Right atrium auricular region (tissue), 2 donors: ENCODE data around the gene DTL. TPM values are rescaled to one million over a fixed set of nuclear protein-coding genes. Genes with fewer than 3 reads are reported as not detected.
A peak's percentile ranks its signal among the peaks of the same experiment; 100 is the strongest.
"Not testable (repeated sequence)": the region's sequence is repeated elsewhere in the genome, so short reads cannot be mapped to it uniquely, and the experiment has no call there.

Source experiments
- DNase-seq: peaks from one replicate; pipeline ENCODE4 v3.0.0-alpha.2; 2019; ENCODE audit warnings: low spot score
- H3K27ac ChIP-seq, 2 donors: fragments of 200-600 bp; sonication (generic); 1 replicate in 1 of 2; 2 replicates in 1 of 2; pipeline ENCODE4 v1.5.1; 2016 to 2019
- H3K27me3 ChIP-seq, 2 donors: fragments of 200-600 bp; sonication (generic); one replicate each; pipeline versions ENCODE4 v1.5.1 to v1.6.0; 2017 to 2019
- H3K36me3 ChIP-seq: fragments of 200-600 bp; sonication (generic); one replicate; pipeline ENCODE4 v1.5.1; 2016
- H3K4me1 ChIP-seq, 2 donors: fragments of 200-600 bp; sonication (generic); one replicate each; pipeline versions ENCODE4 v1.5.1 to v1.6.0; 2017 to 2019
- H3K4me3 ChIP-seq, 2 donors: fragments of 200-600 bp; sonication (generic); 1 replicate in 1 of 2; 2 replicates in 1 of 2; pipeline ENCODE4 v1.5.1; 2017 to 2019; ENCODE audit warnings: mild to moderate bottlenecking in 1 of 2, moderate library complexity in 1 of 2
- H3K9me3 ChIP-seq, 2 donors: fragments of 200-600 bp; sonication (generic); one replicate each; pipeline ENCODE4 v1.5.1; 2019
- CTCF ChIP-seq, 2 donors: fragments of 200-600 bp; sonication (generic); IDR thresholded peaks; one replicate each; pipeline ENCODE4 v1.5.1; 2019; ENCODE audit warnings: antibody characterized with exemption in 2 of 2
- total RNA-seq, 2 donors: library from RNA; depleted of rRNA; stranded (reverse); fragments of >200 nt; gene quantifications; one replicate each; pipeline ENCODE4 v1.1.0, GENCODE V29; 2016

Gene DTL
- under 1 TPM in 1 of 2 donors, not detected in 1; 0.08 TPM for total RNA-seq

- TF ChIP-seq CTCF (IDR thresholded peaks at IDR 0.05): peak; percentile 87 to 96
- Histone ChIP-seq H3K4me3 (peak within 1 kb of the TSS; percentile 62 to 67), H3K36me3 (no peaks in the 10 kb centered on the region), H3K27me3 (no peaks in the 10 kb centered on the region), H3K4me1 (peaks cover 0 to 34% of the 10 kb centered on the region in 2 donors), H3K9me3 (no peaks in the 10 kb centered on the region), H3K27ac (peak within 1 kb of the TSS; percentile 87 to 89)
- peak; percentile 98 for DNase-seq
Measured at GRCh38 chr1:212035123-212035834, at the start of gene DTL, which contains the start of gene INTS7. Gene DTL (plus strand): TSS chr1:212035748. CDS start chr1:212035891, 143 bp downstream. Gene INTS7 (minus strand): TSS chr1:212035557. CDS start chr1:212035437, 120 bp downstream.

GRCh38 chr1:211986628-211987254, 48.8 kb upstream of the DTL start:
- no peak for TF ChIP-seq CTCF (IDR thresholded peaks at IDR 0.05)
- Histone ChIP-seq H3K36me3 (no peaks in the 10 kb centered on the region), H3K4me3 (no peak overlapping the region), H3K27me3 (no peaks in the 10 kb centered on the region), H3K4me1 (no peaks in the 10 kb centered on the region), H3K27ac (no peak overlapping the region), H3K9me3 (no peaks in the 10 kb centered on the region)
- DNase-seq: no peak

- no peak for DNase-seq
- H3K9me3 ChIP-seq: no peaks in the 10 kb centered on the region
- no peaks in the 10 kb centered on the region for H3K36me3 ChIP-seq
- no peaks in the 10 kb centered on the region for H3K27me3 ChIP-seq
- no peaks in the 10 kb centered on the region for H3K4me1 ChIP-seq
- no peak overlapping the region for H3K27ac ChIP-seq
- TF ChIP-seq CTCF (IDR thresholded peaks at IDR 0.05): no peak
- H3K4me3 ChIP-seq: no peak overlapping the region
Measured at GRCh38 chr1:211991695-211992094, 43.9 kb upstream of the DTL start.

- not testable (repeated sequence) for H3K36me3 ChIP-seq
Measured at GRCh38 chr1:211997426-211997825, 38.1 kb upstream of the DTL start.

GRCh38 chr1:212002536-212002935, 33.0 kb upstream of the DTL start:
- Histone ChIP-seq H3K36me3 (peaks cover 15% of the 10 kb centered on the region), H3K9me3 (peaks cover 0 to 6% of the 10 kb centered on the region in 2 donors), H3K4me1 (no peaks in the 10 kb centered on the region), H3K27me3 (no peaks in the 10 kb centered on the region), H3K4me3 (no peak overlapping the region), H3K27ac (no peak overlapping the region)
- TF ChIP-seq CTCF (IDR thresholded peaks at IDR 0.05): no peak
- no peak for DNase-seq

More at GRCh38 chr1:211997426-211997825, 38.1 kb upstream of the DTL start:
- DNase-seq, H3K27me3 ChIP-seq, H3K27ac ChIP-seq, H3K4me3 ChIP-seq, H3K4me1 ChIP-seq, H3K9me3 ChIP-seq: not testable (repeated sequence)

- Histone ChIP-seq H3K36me3 (peaks cover 15% of the 10 kb centered on the region), H3K9me3 (no peaks in the 10 kb centered on the region), H3K4me1 (no peaks in the 10 kb centered on the region), H3K27ac (no peak overlapping the region), H3K4me3 (no peak overlapping the region), H3K27me3 (no peaks in the 10 kb centered on the region)
- TF ChIP-seq CTCF (IDR thresholded peaks at IDR 0.05): no peak
- no peak for DNase-seq
Measured at GRCh38 chr1:212004895-212005608, 30.5 kb upstream of the DTL start.
